Iris pigment epithelial cell (primary cell): ENCODE data around the gene OPRD1.

Experiments
- DNase-seq: peaks from one replicate; pipeline ENCODE4 v3.0.0-alpha.2; 2011; ENCODE audit warnings: low read depth

Gene OPRD1

DNA sequence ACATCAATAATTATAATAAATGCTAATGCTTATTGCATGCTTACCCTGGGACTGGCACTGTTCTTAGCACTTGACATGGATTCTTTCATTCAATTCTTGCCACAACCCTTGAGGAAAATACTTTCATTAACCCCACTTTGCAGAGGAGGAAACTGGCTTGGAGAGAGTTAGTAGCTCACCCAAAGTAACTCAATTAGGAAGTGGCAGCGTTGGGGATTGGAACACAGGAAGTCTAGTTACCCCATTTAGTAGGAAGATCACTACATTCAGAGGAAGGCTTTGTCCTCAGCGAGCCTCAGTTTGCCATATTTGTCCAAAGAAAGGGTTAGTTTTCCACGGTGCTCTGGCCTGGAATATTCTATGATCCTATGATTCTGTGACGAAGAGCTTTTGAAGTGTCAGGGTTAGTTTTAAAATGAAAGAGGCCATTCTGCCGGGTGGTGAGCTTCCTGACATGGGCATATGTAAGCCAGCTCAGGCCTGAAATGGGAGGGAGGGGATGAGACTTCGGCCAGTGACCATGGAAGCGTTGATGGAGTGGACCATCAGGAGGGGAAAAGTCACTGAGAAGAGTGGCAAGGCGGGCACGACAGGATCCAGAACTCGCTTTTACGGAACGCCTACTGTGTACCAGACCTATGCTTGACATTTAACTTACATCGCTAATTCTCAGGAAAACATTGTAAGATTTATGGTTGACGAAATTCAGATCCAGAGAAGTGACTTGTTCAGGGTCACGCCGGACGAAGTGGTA is 74.2 kb downstream of the OPRD1 start:
- no peak for DNase-seq

DNA sequence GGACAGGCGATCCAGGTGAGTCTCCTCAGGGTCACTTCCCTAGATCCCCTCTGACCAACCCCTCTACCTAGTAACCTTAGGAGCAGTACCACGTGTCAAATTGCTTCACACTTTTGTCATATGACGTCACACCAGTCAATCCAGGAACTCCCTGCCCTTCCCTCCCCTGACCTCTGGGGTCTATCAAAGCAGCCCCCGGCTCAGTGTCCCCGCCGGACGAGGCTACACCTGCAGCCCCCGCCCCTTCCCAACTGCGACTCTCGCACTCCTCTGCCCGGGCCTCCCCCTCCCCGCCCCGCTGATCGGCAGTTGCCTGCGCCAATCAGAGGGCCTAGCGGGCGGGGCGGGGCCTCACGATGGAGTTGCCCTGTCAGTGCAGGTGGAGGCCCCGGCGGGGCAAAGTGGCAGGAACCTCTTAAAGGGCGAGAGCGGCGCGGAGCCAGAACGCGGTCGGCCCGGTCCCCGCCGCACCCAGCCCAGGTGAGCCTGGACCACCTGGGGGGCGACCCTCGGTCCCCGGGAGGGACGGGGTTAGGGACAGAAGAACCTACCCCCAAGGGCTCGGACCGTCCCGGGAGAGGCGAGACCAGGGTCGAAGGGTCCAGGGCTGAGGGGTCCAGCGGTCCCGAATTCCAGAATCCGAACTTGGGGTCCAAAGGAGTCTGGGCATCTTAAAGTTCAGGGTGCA is 74.9 kb downstream of the OPRD1 start:
- peak; percentile 66 for DNase-seq

DNA sequence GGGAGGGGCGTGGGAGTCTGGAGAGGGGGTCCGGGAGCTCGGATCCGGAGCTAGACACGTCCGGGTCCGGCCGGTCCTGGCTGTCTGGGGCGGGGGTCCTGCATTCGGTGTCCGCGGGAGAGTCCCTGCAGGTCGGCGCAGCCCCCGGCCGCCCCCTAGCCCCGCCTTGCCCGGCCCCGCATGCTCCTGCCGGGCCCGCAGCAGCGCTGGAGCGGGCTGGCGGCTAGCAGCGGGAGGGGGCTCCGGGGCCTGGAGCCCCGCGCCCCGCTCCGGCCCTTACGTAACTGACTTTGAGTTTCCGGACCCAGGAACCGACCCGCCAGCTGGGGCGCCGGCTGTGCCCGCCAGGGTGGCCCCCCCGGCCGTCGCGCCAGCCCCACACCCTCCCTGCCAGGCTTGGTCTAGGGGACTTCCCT is 75.5 kb downstream of the OPRD1 start:
- no peak for DNase-seq

DNA sequence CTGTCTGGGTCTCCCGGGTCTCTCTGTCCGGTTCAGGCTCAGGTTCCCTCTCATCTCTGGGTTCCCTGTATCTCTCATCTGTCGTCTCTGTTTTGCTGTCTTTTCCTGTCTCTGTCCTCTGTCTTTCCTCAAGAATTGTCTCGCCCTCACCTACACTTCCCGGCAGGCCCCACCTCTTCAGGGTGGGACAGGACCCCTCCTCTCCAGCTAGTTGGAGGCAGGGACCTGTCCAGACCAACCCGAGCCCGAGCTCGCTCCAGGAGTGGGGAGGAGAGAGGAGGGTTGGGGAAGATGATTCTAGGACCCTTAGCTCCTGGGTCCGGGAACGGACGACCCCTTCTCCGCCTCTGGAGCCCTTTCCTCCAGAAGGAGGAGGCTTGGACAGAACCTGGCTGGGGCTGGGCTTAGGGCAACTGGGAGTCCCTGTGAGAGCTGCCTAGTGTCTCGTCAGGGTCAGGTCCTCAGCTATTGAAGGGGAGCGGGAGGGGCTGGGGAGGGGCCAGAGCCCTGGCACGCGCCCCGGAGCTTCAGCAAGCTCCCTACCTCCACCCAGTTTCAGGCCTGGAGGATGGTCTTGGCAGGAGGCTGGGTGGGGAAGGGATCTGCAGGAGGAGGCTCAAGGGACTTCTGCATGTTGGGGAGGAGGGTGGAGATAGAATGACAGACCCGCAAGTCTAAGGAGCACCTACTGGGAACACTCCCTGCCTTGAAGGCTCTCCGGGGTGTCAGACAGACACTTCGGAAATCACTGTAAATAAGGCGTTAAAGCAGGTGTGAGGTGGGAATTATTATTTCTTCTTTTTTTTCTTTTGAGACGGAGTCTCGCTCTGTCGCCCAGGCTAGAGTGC is 76.1 kb downstream of the OPRD1 start:
- DNase-seq, result no peak

DNA sequence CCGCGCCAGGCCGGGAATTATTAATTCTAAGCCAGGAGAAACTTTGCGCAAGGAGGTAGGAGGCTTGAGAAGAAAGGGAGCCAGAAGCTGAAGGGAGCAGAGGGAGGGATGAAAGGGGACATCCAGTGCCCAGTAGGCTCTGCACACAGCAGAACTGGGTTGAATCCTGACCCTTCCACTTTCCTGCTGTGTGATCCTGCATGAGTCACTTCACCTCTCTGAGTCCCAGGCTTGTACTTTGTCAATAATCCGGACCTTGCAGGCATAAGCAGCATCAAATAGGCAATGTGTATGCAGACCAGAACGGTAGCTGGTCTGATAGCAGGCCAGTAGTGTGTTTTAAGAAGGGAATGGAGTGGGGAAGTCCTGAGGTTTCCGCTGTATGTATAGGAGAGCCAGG is 76.9 kb downstream of the OPRD1 start:
- no peak for DNase-seq

DNA sequence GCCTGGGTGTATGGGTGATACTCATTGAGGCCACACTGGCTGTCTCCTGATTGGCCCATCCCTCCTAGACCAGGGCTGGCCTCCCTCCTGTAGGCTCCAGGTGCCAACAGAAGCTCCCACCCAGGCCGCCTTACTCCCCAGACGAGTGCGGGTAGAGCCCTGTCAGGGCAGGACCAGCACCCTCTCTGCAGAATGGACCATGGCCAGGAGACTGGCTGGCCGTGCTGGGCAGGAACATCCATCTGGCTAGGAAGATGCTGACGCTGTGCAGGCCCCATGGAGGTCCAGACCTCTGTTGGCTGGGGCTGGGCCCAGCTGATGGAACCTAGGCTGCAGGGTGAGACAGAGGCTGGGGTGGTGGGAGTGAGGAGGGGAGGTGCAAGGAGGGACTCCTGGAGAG is 77.4 kb downstream of the OPRD1 start:
- no peak for DNase-seq

DNA sequence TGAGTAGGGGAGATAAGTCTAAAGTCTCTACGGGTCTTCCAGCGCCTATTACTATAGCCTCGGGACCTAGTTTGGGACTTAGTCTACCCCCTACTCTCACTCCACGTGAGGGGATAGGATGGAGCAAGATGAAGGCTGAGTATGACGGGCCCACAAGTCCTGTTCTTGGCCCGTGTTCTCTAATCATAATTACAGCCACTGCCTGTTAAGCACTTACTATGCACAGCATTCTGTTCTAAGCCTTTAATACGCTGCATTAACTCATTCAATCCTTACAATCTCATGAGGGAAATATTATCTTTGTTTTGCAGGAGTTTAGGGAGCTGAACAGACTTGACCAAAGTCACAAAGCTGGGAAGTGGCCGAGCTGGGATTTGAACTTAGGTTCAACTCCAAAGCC is 78.5 kb downstream of the OPRD1 start:
- no peak for DNase-seq

DNA sequence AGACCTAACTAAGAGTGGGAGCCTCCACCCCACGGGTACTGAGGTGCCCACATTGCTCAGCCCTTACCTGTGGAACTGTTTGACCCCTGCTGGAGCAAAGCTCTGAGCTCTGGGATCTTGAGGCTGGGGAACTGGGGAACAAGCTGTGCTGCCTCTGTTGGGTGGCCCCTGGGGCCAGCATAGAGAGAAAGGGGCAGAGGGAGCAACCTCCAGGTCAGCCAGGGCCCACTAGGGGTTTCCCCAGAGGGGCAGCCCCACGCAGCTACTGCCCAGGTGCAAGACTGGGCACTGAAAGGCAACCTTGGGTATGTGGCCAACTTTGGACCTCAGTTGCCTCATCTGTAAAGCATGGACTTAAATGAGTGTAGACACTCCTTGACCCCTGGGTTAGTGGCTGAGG is 78.9 kb downstream of the OPRD1 start:
- DNase-seq, result no peak

DNA sequence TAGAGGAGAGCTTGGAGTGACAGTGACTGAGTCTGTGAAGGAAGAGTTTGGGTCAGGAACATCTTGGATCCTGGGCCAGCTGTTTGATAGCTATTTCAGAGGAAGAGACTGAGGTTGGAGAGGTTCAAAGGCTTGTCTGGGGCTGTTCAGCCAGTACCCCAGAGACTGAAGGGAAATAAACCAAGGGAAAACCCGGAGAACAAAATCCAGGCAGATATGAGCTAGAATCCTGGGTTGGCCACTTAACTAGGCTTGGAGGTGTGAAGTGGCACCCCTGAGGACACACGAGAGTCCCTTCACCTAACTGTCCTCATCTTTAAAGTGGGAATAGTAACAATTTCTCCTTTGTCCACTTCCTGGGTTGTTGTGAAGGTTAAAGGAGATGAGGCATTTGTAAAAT is 79.3 kb downstream of the OPRD1 start:
- DNase-seq, result no peak

DNA sequence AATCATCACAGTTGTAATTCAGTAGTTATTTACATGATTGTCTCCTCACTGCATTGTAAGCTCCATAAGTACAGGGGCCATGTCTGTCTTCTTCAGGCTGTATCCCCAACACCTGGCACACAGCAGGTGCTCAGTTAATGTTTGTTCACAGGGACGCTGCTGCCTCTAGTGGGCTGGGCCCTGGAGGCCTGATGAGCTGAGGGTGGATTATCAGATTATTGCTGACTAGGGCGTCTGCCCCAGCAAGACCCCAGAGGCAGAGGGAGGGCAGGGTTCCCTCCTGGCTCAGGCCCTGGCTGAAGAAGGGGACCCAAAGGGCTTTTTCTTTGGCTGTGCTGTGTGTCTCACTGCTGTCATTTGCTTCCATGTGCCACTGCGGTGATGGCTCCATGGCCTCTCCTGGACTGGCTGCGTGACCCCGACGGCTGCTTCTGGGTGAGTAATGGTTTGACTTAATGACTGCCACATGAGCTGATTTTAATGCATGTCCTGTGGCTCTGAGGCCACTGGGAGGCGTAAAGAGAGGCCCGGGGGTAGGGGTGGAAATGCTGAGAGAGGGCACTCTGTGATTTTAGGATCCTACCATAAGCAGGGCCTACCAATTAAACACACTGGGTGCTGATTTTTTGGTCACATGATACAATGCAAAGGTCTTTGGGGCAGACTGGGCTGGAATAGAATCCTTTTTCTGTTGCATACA is 81.6 kb downstream of the OPRD1 start:
- DNase-seq, result peak; percentile 22

DNA sequence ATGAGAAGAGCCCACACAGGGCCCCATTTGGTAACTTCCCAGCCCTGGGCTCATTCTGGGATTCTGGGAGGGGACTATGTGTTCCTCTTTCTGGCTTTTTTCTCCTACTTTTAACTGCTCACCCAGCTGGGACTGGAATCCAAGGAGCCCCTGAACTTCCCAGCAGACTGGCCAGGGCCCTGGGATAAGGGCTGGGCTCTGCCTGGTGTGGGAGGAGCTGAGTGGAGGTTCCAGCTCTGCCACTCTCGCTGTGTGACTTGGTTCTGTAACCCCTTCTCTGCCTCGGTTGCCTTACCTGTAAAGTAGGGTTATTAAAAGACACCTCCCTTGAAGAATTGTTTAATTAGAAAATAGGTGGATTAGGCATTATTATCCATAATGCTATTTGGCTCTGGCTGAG is 82.8 kb downstream of the OPRD1 start:
- DNase-seq, result no peak

DNA sequence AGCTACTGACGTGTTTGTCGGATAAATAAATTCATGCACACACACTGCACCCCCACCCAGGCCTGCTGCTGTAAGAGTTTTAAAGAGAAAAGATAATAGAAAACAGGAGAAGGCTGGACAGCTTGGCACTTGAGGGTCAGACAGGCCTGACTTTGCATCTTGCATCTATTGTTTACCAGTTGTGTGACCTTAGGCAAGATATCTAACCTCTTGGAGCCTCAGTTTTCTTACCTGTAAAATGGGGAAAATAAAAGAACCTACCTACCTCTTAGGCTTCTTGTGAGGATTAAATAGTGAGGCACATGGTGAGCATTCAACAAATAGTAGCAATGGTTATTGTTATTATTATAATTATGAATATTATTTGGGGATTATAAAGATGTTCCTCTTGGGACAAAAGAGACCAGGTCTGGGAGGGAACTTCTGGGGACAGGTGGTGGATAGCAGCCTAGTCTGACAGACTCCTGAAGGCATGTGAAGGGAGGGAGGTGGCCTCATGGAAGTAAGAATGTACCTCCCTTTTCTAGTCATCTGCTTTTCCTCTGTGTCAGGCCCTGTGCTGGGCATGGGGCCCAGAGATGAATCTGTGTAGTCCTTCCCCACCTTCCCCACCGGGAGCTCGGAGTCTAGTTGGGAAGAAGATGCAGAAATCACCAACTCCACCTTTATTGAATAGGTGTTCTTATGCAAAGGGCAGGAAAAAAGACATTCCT is 84.1 kb downstream of the OPRD1 start:
- DNase-seq, result no peak

DNA sequence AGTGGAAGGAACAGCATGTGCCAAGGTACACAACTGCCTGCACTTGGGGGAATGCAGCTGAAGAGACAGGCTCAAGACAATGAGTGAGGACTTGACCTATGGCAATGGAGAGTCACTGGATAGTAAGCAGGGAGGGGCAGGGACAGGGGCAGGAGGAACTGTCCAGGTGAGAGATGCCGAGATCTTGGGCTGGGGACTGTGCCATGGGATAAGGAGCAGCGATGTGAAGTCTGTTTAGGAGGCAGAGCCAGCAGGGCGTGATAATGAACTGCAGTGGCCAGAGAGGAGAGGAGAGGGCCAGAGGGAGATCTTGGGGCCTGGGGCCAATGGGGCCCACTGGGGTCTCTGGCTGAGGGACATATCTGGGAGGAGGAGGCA is 84.6 kb downstream of the OPRD1 start:
- DNase-seq, result no peak

DNA sequence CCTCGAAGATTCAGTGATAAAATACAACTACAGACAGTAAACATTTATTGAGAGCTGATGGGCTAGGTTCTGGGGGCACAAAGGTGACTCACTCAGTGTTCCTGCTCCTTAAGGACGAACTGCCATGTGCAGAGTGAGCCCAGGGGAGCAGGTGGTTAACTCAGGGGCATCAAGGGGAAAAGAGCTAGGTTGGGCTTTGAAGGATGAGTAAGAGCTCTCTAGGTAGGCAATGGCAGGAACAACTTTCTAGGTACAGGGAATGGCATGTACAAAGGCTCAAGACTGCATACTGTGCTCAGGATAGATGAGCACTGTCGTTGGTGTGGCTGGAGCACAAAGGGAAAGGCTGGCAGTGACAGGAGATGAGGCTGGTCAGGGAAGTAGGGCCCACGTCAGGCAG is 85.8 kb downstream of the OPRD1 start:
- no peak for DNase-seq

DNA sequence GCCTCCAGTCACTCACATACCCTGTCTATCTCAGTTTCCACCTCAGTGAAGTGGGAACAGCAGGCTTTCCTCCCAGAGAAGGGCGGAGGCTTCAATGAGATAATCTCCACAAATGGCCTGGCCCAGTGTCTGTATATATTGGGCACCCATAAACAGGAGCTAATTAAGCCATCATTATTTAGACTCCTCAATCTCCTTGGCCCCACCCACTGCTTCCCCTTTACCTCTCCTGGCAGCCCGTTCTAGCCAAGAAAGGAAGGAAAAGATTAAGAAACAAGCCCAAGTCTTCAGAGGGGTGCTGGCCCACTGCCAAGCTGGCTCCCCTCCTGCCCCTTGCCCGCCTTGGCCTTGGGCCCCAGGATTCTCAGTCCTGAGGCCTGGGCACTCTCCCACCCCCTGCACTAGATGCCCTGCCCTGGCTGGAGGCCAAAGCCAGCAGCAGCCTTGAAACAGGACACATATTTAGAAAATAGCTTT is 86.5 kb downstream of the OPRD1 start:
- no peak for DNase-seq

DNA sequence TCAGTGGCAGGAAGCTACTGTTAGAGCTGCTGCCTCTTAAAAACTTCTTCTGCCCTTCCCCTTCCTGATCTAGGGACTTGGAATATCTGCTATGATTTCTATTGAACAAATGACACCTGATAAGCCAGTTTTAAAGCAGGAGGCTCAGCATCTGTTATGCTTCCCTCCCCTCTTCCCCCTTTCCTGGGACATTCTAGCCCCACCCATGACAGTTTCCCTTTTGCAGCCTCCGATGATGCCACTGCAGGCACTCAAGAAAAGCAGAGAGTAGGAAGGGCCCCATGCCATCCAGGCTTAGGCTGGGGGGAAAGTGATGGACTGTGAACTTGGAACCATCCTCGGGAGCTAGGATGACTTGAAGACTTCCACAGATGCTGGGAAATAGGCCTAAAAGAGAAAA is 87.3 kb downstream of the OPRD1 start:
- DNase-seq, result no peak

DNA sequence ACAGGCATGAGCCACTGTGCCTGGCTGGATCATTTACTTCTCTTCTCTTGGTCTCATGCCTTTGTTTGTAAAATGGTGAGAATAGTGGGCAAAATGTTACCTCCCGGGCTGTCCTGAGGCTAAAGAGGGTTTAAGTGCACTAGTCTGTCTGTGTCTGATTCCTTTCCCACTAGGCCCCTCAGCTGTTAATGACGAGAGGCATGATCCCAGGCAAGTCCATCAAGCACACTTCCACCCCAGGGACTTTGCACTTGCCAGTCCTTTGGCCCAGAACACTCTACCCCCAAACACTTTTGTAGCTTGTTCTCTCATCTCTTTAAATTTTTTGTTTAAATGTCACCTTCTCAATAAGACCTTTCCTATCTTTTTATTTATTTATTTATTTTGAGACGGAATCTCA is 88.6 kb downstream of the OPRD1 start:
- no peak for DNase-seq

DNA sequence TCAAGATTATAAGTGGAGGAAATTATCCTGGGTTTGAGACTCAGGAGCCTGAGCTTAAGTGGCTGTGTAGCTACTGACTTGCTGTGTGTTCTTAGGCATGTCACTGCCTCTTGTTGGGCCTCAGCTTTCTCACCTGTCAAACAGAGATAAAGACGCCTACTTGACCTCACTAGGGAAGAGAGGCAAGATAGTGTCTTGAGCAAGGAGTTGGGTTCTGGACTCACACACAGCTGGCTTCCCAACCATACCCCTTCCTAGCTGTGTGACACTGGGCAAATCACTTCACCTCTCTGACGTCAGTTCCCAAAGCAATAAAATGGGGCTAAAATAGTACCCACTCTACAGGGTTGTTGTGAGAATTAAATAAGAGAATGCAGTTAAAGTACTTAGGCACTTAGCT is 90.8 kb downstream of the OPRD1 start:
- no peak for DNase-seq

DNA sequence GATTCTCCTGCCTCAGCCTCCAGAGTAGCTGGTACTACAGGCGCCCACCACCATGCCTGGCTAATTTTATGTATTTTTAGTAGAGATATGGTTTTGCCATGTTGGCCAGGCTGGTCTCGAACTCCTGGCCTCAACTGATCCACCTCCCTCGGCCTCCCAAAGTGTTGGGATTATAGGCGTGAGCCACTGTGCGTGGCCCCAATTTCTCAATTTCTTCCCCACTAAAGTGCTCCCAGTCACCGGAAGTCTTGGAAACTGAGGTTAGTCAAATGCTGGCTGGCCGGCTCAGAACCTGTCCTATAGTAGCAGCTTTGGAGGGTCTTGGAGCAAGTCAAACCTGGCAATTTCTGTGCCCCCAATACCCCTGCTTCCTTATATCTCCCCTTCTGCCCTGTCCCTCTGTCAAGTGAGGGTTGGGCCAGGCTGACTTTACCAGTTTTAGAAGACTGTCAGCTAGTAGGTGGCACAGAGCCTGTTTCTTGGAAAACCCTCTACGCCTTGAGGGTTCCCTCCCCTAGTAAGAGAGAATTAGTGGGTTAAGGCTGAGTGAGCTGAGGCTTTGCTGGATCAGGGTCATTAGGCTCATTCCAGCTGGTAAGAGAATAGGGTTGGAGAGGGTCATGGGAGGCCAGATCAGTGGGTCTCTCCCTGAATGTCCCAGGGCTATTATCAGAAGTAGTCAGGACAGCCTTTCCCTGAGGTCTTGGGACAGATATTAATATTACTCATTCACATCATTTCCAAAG is 94.1 kb downstream of the OPRD1 start:
- no peak for DNase-seq

DNA sequence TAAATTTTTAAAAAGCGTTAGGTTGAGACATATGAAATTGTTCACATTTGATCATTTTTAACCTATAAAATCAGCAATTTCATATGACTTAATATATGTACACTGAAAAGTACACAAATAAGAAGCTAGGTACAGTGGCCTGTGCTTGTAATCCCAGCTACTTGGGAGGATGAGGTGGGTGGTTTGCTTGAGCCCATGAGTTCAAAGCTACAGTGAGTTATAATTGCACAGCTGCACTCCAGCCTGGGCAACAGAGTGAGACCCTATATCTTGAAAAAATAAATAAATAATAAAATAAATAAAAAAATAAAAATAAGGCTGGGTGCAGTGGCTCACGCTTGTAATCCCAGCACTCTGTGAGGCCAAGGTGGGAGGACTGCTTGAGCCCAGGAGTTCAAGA is 97.2 kb downstream of the OPRD1 start:
- DNase-seq, result no peak
